HG03045 (cell line): Measurements from ENCODE around the gene PANX2.

Experiments
- ATAC-seq: cut with Tn5 transposase; IDR thresholded peaks from one replicate; pipeline ENCODE4 v1.9.1; 2021; ENCODE audit warnings: mild to moderate bottlenecking, moderate library complexity; ENCODE audit not compliant: unreplicated experiment

The PANX2 gene

GRCh38 chr22:50182176-50183081, 11.9 kb downstream of the PANX2 start:
- no peak for ATAC-seq

GRCh38 chr22:50183141-50183971, 12.8 kb downstream of the PANX2 start:
- no peak for ATAC-seq

- no peak for ATAC-seq
Measured at GRCh38 chr22:50184004-50184901, 13.7 kb downstream of the PANX2 start.

DNA sequence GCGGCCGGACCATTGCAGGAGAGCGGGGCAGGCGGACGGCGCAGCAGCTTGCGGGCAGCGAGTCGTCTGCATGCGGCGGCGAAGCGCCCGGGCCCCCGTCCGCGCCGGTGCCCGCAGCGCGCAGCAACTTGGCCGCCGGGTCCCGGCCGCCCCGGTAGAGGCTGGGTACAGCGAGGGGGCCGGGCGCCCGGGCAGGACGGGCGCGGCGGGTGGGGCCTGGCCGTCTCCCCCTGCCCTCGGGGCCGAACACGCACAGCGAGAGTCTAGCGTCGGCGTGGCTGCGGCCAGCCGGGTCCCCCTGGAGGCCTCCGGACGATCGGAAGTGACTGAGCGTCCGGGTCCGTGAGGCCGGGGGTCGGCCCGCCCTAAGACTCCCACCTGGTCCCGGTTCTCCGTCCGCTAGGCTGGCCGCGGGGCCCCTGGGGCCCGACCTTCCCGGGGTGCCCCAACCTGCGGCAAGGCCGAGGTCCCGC, 14.4 kb downstream of the PANX2 start:
- ATAC-seq: no peak

- peak; percentile 40 for ATAC-seq
Measured at GRCh38 chr22:50185375-50186087, 15.0 kb downstream of the PANX2 start, which contains the start of gene TRABD. Gene TRABD (plus strand): TSS chr22:50185913. CDS start chr22:50193061, 7,148 bp downstream.

- no peak for ATAC-seq
Measured at GRCh38 chr22:50186181-50186714, 15.7 kb downstream of the PANX2 start.

- ATAC-seq: no peak
Measured at GRCh38 chr22:50186761-50187523, 16.4 kb downstream of the PANX2 start.

- no peak for ATAC-seq
Measured at GRCh38 chr22:50188356-50188755, 17.8 kb downstream of the PANX2 start.

DNA sequence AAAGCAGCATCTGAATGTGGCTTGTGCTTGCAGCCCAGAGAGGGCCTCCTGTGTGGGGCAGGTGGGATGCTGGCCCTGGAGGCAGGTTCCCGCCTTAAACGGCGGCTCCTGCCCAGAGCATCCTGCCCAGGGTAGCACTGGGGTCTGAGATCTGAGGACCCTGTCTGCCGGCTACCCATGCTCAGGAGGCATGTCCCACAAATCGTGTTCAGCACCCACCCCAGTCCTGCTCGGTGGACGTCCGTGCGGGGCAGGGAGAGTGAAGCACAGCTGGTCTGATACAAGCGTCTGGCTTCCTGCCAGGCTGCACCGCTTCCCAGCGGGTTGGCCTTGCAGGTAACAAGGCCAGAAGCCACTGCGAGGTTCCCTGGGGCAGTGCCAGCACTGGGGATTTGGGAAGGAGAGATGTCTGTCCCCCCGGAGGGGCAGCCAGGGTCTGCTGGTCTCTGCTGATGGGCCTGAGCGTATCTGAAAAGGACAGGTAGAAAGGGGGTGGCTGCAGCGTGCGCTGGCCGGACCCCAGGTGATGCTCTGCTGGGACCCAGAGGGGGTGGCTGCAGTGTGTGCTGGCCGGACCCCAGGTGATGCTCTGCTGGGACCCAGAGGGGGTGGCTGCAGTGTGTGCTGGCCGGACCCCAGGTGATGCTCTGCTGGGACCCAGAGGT, 18.8 kb downstream of the PANX2 start:
- ATAC-seq: no peak

DNA sequence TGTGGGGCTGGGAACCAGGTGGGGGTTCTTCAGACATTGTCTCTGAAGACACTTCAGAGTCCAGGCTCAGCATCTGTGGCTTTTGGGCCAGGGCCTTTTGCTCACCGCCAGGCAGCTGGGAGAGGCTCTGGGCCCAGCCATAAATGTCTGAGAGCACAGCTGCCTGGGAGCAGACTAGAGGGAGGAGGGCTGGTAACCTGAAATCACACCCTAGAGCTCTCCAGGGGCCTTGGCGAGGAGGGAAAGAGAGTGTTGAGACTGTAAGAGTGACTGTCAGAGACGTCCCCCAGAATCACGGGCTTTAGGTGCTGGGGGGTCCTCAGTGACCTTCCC, 19.3 kb downstream of the PANX2 start:
- no peak for ATAC-seq

GRCh38 chr22:50190182-50190940, 19.8 kb downstream of the PANX2 start:
- ATAC-seq: peak; percentile 44

GRCh38 chr22:50190941-50191741, 20.6 kb downstream of the PANX2 start:
- ATAC-seq: no peak

GRCh38 chr22:50192436-50193204, 22.1 kb downstream of the PANX2 start:
- ATAC-seq: no peak

GRCh38 chr22:50193621-50194020, 23.1 kb downstream of the PANX2 start:
- no peak for ATAC-seq

DNA sequence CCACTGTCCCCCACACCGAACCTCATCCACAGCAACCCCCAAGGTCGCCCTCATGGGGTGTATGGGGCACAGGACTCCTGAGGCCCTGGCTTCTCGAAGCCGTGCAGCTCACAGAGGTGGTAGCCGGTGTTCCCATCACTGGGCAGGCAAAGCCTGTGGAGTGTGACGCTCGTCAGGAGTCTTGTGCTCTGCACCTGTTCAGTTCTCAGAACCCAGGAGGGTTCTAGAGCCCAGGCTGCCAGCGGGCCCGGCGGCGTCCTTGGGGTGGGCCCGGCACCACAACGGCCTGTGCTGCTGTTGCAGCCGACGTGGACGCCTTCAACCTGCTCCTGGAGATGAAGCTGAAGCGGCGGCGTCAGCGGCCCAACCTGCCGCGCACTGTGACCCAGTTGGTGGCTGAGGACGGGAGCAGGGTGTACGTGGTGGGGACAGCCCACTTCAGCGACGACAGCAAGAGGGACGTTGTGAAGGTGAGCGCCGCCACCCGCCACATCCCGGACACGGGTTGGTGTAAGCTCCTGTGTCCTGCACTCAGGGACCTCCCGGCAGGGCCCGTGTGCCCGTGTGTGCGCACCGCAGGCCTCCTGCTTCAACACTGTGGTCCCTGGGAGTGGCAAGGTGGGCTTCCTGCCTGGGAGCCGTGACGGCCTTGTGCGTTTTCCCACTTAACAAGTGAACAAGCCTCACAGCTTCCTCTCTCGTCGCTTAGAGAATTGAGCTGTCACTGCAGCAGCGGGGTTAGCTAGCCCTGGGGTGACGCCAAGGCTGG, 23.7 kb downstream of the PANX2 start:
- ATAC-seq: no peak
